Measurements from ENCODE around the gene RNF115.
A peak's percentile ranks its signal among the peaks of the same experiment; 100 is the strongest.
"Not testable (repeated sequence)": the region's sequence is repeated elsewhere in the genome, so short reads cannot be mapped to it uniquely, and the experiment has no call there.

RNF115 gene

DNA sequence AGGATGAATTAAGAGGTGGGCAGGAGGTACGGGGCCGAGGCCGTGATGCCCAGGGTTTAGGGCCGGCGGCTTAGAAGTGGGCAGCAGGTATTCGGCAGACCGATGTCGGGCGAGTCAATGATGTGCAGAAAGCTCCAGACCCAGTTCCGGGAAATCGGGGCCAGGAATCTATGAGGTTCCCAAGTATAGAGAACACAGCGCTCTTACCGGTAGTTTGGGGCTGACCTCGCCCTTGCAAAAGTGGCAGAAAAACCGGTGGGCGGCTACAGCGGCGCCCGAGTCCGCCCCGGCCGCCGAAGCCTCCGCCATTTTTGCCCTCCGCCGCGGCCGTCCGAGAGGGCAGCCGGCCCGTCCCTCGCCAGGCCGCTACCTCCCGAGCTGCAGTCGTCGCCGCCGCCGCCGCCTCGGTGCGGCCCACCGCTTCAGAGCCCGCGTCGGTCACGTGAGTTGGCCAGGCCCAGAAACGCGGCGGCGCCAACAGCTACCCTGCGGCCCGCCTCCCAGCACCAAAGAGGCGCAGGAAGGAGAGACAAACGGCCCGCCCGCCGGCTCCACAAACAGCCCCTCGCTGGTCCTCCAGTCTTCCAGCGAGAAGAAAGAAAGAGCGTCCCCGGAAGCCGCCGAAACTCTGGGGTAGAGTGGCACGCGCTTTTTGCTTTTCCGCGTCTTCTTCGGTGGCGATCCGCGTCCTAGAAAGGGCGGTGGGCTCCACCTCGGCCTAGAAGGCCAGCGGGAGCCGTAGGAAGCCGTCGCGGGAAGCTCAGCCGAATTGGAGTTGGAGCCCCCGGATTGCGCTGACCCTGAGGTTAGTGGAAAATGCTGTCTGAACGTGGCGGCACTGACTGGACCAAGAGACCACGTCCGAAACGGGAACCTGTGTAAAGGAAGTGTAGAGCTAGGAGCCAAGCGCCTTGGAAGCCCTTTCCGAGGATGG, at the start of gene RNF115, which contains the start of gene POLR3C:
Gene RNF115, minus strand, starts transcription at position 531 of the 934 bp plus-strand sequence. Its CDS starts 222 bp downstream, at position 309.
Gene POLR3C, plus strand, starts transcription at position 636 of the 934 bp plus-strand sequence. CDS start 1,577 bp downstream, outside the sequence.
- peak; percentile 96 for DNase-seq

DNA sequence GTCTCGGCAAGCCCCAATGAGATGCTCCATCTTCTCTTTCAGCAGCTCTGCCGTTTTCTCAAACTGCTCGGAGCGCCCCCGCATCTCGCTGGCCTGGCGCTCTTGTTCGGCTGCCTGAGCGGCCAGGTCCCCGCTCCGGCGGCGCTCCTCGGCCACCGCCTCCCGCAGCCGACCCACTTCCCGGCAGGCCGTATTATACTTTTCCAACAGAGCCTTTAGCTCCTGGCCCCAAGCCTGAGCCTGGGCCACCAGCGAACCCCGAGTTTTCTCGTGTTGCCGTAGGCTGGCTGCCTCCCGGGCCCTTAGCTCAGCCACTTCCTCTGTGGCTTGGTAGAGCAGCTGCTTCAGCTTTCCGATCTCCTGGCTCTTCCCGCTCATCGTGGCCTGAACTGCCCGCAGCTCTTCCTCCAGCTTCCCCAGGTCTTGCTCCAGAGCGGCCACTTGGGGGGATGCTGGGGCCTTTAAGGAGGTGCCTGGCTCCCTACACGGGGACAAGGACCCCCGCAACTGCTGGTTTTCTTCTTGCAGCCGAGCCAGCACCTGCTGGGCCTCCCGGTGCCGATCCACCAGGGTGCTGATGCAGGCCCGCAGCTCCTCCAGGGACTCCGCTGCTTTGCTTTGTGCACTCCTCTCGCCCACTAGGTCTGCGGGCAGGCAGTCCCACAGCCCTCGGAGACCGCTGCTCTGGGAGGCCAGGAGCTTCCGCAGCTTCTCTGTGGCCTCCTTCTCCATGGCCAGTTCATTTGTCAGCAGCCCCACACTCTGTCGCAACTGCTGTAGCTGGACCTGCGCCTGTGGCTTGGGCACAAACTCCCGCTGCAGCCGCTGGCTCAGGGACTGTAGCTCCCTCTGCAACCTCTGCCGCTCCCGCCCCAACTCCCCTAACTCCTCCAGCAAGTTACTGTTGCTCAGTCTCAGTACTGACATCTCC, 48.4 kb upstream of the RNF115 start:
- peak; percentile 70 for DNase-seq

DNA sequence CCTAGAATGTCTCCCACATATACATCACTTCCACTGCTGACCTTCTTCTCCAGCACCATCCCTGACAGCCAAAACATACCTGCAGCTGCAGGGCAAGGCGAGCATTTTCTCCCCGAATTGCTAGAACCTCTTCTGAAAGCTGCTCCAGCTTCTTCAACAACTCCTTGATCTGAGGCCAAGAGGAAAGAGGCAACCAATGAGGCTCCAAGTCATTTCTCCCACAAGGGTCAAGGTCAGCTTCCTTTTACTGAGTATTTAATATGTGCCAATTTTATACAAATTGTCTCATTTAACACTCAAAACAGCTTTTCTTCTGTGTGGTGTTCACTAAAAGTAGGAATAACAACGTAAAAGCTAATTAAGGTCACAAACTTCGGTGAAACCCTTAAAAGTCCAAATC, 44.3 kb upstream of the RNF115 start:
- no peak for DNase-seq

DNA sequence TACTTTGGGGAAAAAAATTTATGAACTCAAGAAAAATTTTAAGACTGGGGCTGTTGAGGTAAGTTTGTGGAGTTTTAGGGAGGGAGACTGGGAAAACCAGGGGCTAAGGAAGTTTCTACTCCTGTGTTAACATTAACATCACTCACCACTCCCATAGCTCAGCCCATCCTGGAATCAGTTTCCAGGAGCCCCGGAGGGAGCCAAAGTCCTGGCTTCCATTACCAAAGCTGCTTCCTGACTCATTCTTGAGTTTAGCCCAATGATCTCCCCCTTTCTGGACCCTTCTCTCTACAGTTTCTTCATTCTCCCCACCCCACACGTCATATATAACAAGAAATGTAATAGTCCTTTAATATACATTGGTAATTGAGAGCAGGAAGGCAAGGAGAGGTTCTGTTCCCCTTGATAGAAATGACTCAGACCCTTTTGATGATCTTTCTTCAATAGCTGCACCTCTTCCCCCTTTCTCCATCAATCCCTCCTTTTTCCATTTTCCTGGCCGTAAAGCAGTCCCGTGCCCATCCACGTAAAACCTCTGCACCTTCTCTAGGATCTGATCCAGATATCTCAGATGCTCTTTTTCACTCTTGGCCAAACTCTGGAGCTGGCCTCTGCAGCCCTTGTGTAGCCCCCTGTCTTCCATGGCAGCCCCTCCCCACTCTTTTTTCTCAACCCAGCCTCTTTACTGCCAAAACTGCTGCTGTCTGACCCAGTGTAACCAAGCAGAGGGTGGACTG, 39.6 kb upstream of the RNF115 start:
- peak; percentile 92 for DNase-seq

DNA sequence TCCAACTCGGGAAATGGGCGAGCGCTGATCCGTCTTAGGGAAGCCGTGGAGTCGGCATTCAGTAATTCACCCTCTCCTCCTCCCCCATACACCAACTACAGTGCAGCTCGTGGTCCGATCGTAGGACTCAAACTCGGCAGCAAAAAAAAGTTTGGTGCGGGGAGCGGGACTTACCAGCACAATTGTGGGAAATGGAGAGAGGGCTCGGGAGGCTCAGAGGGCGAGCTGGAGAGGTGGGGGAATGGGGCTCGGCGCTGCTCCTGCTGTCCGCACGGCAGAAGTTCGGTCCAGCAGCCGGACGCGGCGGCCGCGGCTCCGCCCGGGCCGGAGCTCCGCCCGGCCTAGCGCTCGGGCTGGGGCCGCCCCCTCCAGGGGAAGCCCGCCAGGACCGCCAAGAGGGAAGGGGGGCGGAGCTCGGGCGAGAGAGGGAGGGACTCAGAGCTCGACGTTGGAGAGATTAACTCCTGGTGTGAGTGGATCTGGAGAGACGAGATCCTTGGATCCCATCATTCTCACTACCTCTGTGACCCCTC, 35.7 kb upstream of the RNF115 start:
- DNase-seq: peak; percentile 96

DNA sequence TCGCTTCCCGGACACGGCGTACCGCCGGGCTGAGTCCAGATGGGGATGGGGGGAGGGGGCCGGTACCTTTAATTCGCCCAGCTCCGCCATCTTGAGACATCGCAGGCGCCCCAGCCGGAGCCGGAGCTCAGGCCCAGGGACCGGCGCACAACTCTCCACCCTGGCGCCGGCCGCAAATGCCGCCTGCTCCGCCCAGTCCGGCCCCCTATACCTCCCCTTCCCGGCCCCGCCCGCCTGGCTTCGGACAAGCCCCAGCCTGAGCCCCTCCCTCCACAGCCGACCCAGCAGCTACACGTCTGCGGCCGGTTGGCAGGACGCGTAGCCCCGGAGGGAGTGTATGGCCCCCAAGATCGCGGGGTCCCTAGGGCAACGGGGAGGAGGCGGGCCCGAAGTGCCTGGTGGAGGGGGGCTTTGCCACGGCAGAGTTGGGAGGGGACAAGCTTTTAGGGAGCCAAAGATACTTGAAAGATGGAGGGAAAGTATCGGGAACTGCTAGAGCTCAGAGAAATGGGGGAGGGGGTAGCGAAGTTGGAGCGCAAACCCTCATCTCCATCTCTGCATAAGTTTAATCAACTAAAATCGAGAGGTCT, 35.1 kb upstream of the RNF115 start, which contains the start of gene PIAS3:
Gene PIAS3, minus strand, starts transcription at position 181 of the 590 bp plus-strand sequence. Its CDS starts 91 bp downstream, at position 90.
- DNase-seq: peak; percentile 98

DNA sequence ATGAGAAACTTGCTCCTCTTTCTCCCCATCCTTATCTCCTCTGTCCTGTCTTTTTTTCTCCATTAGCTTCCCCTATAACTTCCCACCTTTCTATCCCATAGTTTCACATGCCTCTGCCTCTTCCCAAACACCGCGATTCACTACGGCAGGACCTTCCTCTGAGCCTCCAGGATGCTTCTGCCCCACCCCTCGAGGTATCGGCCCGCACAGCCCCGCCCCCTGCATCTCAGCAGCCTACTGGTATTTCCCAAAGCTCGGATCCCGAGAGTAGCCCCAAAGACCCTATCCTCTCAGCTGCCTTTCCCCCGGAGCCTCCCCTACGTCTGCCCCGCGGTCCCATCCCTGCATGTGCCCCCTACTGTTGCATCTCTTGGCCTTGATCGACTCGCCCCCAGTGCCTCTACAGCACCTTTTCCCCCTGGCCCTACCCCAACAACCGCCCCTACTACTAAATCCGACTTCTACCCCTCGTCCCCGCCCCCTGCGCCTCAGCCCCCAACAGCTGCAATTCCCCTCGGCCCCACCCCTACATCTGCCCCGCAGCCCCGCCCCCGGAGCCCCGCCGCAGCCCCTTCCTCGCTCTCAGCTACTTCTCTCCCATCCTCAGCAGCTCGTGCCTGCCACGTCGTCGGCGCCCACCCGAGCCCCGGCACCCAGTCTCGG, 34.5 kb upstream of the RNF115 start:
- no peak for DNase-seq

DNA sequence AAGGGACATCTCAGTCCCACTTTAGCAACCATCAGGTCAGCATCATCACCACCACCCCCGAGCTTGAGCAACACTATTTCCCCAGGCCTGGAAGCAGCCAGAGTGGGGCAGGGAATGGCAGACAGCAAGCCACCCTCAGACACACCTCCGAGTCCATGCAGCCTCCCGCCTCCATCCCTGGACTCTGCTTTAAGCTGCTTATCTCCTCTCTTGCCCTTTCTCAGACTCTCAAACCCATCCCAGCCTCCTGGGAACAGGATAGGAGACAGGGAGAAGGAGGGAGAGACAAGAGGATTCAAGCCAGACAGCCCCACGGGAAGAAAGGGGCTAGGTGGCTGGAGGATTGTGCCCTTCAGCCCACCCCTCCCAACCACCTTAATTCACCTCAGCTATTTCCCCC, 33.3 kb upstream of the RNF115 start:
- no peak for DNase-seq

DNA sequence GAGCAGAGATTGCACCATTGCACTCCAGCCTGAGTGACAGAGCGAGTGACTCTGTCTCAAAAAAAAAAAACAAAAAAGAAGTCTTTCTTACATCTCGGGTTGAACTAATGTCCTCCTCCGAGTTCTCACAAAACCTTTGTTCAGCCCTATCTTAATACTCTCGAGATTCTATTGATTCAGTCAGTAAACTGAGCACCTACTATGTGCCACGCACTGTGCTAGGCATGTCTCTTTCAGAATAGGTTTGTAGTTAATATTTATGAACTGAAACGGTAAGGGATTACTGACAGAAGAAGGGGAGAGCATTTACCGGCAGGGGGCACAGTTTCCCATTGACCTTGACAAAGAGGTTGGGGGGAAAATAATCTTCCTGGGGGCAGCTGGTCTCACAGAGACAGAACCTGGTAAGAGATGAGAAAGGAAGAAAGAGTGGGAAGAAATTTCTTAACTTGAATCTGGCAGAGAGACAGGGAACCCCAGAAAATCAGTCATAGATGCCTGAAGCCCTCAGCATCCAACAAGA, 31.6 kb upstream of the RNF115 start:
- DNase-seq: no peak

DNA sequence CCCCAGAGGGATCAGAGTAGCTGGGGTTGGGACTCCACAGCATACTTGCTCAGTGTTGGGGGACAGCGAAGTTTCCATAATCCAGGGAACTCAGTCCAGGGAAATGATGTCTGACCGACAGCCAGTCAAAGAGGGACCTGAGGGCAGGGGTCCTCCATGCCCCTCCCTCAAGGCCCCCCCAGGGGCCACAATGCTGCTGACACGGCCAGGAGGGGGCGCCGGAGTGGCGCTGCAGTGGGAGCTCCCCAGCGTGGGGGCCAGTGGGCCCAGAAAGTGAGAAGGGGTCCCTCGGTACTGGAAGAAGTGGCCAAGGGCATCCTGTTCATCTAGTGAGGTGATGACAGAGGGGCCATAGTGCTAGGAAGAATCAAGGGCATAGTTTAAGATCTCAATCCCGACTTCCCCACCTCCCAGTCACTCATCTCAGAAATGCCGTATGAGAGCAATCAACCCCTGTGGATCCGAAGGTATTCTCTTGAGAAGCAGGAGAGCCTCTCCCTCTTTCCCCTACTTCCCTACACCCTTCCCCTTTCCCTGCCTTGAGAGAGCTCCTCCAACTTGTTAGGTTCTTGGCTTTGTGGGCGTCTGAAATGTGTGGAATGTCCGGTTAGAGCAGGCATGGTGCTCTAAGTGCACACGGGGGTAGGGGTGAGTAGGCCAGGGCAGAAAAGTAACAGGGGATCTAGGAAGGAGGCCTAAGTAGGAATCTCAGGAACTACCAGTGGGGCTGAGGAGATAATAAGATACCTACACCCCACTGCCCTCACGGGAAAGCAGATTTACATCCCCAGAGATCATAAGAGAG, 25.7 kb upstream of the RNF115 start:
- no peak for DNase-seq

DNA sequence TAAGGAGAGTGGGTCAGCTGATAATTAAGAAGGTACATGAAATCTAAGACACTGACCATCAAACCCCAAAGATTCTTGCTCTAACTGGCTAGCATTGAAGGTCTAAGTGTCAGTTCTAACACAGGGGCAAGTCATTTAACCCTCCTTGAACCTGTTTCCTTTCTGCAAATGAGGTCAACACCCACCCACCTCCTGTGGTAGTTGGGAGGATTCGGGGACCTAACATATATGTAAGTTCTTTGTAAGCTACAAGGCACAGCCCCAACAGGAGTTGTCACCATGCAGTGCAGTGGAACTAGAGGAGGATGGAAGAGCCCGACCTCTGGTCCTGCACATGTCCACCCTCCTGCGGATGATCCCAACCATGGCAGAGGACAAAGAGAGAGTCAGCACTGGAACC, 23.9 kb upstream of the RNF115 start:
- no peak for DNase-seq

DNA sequence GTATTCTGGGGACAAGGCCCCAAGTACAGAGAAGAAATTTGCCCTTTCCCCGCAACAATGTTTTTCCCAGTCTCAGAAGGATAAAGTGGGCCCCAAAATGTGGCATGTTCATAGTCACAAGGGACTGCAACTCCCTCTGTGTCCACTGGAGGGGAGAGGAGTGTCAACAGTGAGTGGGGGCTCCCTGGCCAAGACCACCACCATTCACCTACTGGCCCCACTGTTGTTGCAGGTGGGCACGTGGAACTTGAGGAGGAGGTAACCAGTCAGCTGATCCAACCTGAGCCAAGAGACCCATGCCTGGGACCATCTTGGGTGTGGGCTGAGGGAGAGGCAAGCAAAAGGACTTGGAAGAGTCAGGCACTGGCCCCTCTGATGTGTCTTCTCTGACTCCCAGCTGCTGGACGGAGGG, 22.3 kb upstream of the RNF115 start:
- peak; percentile 54 for DNase-seq

DNA sequence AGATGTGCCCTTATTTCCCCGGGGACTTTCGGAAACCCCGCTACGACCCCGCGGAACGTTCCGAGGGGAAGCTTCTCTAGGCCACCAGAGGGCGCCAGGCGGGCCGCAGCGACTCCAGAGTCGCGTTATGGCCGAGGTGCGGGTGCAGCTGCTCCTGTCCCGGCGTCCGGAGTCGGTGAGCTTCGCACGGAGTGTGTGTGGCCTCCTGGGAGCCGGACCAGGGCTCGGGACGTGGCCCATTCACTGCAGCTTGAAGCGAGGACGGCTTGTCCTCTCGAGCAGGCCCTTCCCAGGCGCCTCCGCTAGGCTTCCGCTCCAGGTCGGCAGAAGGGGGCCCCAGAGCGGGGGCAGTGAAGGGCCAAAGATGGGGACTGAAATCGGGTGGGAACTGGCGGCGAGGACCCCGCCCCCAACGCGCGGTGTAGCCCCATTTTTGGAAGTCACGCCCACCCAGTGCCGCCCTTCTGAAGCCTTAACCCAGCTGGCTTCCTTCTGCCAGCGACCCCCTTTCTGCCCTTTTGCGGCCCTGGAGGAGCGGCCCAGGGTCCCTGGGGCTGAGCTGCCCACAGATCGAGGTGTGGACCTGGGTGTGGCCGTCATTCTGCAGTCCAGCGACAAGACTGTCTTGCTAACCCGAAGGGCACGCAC, 21.7 kb upstream of the RNF115 start, which contains the start of gene NUDT17:
Gene NUDT17, plus strand, starts transcription at position 117 of the 648 bp plus-strand sequence. Its CDS starts 11 bp downstream, at position 128.
- peak; percentile 89 for DNase-seq

DNA sequence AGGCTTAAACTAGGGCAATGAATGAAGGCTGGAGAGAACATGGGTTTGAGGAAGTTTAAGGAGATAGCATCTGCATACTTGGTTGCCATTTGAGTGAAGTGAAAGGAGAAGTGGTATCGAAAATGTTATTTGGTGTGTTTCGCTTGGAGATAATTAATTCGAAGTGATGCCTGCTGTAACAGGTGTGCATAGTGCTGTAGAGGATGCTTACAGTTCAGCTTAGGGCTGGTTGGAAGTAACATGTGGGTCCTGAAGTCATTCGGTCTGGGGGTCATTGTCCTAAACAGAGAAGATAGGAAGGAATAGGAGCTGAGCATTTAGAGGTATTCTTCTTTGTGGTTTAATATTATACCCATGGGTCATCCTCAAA, 21.2 kb upstream of the RNF115 start:
- no peak for DNase-seq

DNA sequence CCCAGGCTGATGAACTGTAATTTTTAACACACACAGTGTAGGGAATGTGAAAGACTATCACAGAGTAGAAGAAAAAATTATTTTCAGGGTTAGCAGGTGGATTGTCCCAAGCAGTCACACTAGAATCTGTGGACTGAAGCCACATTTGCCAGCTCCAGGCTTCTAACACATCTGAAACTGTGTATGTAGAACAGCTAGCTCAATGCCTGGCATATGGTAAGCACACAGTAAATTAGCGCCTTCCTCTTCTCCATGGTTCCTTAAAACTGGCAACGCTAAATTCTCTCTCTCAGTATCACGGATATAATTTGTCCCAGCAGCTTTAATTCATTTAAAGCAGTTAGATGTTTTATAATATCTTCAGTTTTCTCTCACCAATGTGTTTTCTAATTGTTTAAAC, 19.1 kb upstream of the RNF115 start:
- DNase-seq: no peak

DNA sequence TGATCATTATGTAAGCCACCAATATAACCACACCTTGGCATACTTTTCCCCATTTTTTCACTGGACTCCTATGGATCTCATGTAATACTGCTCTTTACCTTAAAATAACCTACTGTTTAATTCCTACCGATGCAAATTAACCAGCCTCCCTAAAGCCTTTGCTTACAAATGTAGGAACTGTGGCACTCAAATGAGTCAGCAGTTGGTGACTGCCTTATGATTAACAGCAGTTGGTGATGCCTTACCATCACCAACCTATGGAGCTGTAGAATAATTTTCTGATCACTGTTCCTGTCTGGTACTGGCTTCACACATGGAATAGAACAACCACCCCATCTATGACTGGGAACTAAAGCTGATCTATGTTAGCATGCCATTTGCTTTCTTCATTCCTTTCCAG, 13.8 kb upstream of the RNF115 start:
- DNase-seq: no peak

DNA sequence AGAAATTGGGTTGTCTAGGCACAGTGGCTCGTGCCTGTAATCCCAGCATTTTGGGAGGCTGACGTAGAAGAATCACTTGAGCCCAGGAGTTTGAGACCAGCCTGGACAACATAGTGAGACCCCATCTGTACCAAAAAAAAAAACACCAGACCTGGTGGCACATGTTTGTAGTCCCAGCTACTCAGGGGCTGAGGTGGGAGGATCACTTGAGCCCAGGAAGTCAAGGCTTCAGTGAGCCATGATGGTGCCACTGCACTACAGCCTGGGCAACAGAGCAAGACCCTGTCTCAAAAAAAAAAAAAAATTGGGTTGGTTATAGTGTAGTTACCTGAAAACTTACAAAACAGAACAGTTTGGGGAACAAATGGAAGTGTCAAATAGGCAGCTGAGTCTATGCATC, 6.9 kb upstream of the RNF115 start:
- not testable (repeated sequence) for DNase-seq

DNA sequence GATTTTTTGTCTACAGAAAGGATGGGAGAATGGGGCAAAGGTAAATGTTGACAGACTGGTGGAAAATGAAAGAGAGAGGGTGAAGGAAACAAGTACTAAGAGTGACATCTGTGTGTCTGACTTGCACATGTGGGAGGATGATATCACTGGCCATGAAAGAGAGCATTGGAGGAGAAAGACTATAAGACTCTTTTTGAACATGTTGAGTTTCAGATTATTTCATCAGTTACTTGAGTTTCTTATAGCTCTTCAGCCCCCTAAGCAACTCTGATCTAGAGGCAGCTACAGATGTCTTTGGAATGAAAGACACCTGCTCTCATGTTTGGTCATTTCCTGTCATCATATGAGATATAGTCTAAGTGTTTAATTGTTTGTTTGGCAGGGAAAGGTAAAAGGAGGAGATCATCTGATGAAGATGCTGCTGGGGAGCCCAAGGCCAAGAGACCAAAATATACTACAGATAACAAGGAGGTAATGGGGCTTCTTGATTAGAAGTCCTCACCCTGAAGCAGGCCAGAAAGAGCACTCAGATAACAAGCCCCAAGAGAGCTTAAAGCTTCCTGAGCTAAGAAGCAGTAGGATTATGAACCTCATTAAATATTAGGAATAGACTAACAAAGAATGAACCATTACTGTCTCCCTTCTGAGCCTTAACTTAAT, 4.6 kb upstream of the RNF115 start:
- no peak for DNase-seq

DNA sequence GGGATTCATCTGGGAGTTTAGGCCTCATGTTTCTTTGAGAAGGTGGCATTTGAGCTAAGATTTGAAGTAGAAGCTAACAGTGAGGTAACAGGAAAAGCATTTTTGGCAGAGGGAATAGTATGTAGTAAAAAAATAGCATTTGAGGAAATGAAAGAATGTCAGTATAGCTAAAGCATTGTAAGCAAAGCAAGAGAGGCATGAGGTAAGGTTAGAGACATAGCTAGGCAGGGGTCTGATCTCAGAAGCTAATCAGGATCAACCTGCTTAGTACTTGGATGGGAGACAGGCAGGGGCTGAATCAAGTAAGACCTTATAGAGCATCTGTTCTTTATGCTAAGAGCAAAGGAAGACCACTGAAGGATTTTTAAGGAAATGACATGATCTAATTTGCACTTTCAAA, 4.1 kb upstream of the RNF115 start:
- no peak for DNase-seq

All from right hindlimb (tissue), 1 donor.